Globus pallidus (tissue), 1 donor: Measurements from ENCODE around the gene SALL4.
"Not testable (repeated sequence)": the region's sequence is repeated elsewhere in the genome, so short reads cannot be mapped to it uniquely, and the experiment has no call there.

Experiments used
- DNase-seq: peaks from one replicate; pipeline ENCODE4 v3.0.0-alpha.2; 2015; ENCODE audit warnings: low spot score

SALL4 gene

GRCh38 chr20:51801122-51801822, 1.0 kb downstream of the SALL4 start:
- DNase-seq: no peak

GRCh38 chr20:51800872-51801121, 1.5 kb downstream of the SALL4 start:
- DNase-seq: no peak

- DNase-seq: peak; percentile 17
Observed at GRCh38 chr20:51800060-51800871, 2.1 kb downstream of the SALL4 start.

GRCh38 chr20:51799401-51799860, 2.9 kb downstream of the SALL4 start:
- DNase-seq: no peak

- DNase-seq: no peak
Observed at GRCh38 chr20:51797357-51798025, 4.8 kb downstream of the SALL4 start.

- no peak for DNase-seq
Observed at GRCh38 chr20:51796340-51796739, 6.0 kb downstream of the SALL4 start.

GRCh38 chr20:51792960-51793359, 9.4 kb downstream of the SALL4 start:
- DNase-seq: no peak

GRCh38 chr20:51791626-51792025, 10.7 kb downstream of the SALL4 start:
- DNase-seq: no peak

GRCh38 chr20:51790256-51790655, 12.1 kb downstream of the SALL4 start:
- no peak for DNase-seq

GRCh38 chr20:51789434-51789833, 12.9 kb downstream of the SALL4 start:
- DNase-seq: no peak

- no peak for DNase-seq
Observed at GRCh38 chr20:51788822-51789221, 13.5 kb downstream of the SALL4 start.

GRCh38 chr20:51784299-51784698, 18.0 kb downstream of the SALL4 start:
- no peak for DNase-seq

GRCh38 chr20:51778229-51778759, 24.0 kb downstream of the SALL4 start:
- DNase-seq: not testable (repeated sequence)

GRCh38 chr20:51775241-51775640, 27.1 kb downstream of the SALL4 start:
- no peak for DNase-seq

- DNase-seq: no peak
Observed at GRCh38 chr20:51772236-51772635, 30.1 kb downstream of the SALL4 start.

- no peak for DNase-seq
Observed at GRCh38 chr20:51769976-51770615, 32.2 kb downstream of the SALL4 start.

GRCh38 chr20:51768759-51769517, 33.4 kb downstream of the SALL4 start:
- DNase-seq: no peak

- no peak for DNase-seq
Observed at GRCh38 chr20:51767867-51768758, 34.2 kb downstream of the SALL4 start, which contains the start of gene ATP9A. TSS of gene ATP9A (minus strand) at chr20:51768390. CDS start at chr20:51768369, 21 bp downstream.

- DNase-seq: peak; percentile 60
Observed at GRCh38 chr20:51766994-51767866, 35.1 kb downstream of the SALL4 start.
